DOHH2 (cell line): ENCODE data around the gene NPNT.

ENCODE experiments used
- EZH2phosphoT487 ChIP-seq: fragments of 200-600 bp; sonication (generic); IDR thresholded peaks from 2 replicates; pipeline ENCODE4 v1.6.1; 2017; ENCODE audit warnings: borderline replicate concordance, mild to moderate bottlenecking, antibody characterized with exemption, low read length, moderate library complexity, mixed read lengths
- TF ChIP-seq, protein P1 (sequence below): fragments of 200-600 bp; sonication (generic); IDR thresholded peaks from one replicate; pipeline ENCODE4 v1.5.1; 2014; ENCODE audit warnings: antibody characterized with exemption, mild to moderate bottlenecking, low read depth, low read length; ENCODE audit not compliant: poor library complexity, severe bottlenecking

GRCh38 chr4:105952591-105952990, 57.3 kb downstream of the NPNT start:
- TF ChIP-seq, protein P1, sequence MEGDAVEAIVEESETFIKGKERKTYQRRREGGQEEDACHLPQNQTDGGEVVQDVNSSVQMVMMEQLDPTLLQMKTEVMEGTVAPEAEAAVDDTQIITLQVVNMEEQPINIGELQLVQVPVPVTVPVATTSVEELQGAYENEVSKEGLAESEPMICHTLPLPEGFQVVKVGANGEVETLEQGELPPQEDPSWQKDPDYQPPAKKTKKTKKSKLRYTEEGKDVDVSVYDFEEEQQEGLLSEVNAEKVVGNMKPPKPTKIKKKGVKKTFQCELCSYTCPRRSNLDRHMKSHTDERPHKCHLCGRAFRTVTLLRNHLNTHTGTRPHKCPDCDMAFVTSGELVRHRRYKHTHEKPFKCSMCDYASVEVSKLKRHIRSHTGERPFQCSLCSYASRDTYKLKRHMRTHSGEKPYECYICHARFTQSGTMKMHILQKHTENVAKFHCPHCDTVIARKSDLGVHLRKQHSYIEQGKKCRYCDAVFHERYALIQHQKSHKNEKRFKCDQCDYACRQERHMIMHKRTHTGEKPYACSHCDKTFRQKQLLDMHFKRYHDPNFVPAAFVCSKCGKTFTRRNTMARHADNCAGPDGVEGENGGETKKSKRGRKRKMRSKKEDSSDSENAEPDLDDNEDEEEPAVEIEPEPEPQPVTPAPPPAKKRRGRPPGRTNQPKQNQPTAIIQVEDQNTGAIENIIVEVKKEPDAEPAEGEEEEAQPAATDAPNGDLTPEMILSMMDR: no peak
- TF ChIP-seq EZH2phosphoT487: no peak
